Neural progenitor cell (in vitro differentiated cells): ENCODE measurements around the gene UFC1. TPM values are rescaled to one million over a fixed set of nuclear protein-coding genes. Genes with fewer than 3 reads are reported as not detected.
A peak's percentile ranks its signal among the peaks of the same experiment; 100 is the strongest.

Experiments used
- DNase-seq: peaks from one replicate; pipeline ENCODE4 v3.0.0-alpha.2; 2016; ENCODE audit warnings: low spot score
- H2AFZ ChIP-seq: fragments of 200-600 bp; sonication (generic); replicated peaks from 2 replicates; pipeline ENCODE4 v1.6.1; 2016; ENCODE audit warnings: antibody characterized with exemption
- H3F3A ChIP-seq: fragments of 200-600 bp; sonication (generic); 2 replicates; pipeline ENCODE4 v1.6.1; 2016; ENCODE audit warnings: antibody characterized with exemption, low read depth
- H3K27ac ChIP-seq: fragments of 200-600 bp; sonication (generic); 2 replicates; pipeline ENCODE4 v1.5.1; 2016; ENCODE audit warnings: mild to moderate bottlenecking
- H3K27me3 ChIP-seq: fragments of 200-600 bp; sonication (generic); 2 replicates; pipeline ENCODE4 v1.6.1; 2016; ENCODE audit warnings: mild to moderate bottlenecking, moderate library complexity
- H3K36me3 ChIP-seq: fragments of 200-600 bp; sonication (generic); 2 replicates; pipeline ENCODE4 v1.5.1; 2016
- H3K4me1 ChIP-seq: fragments of 200-600 bp; sonication (generic); 2 replicates; pipeline ENCODE4 v1.6.1; 2016; ENCODE audit warnings: mixed run types
- H3K4me2 ChIP-seq: fragments of 200-600 bp; sonication (generic); 2 replicates; pipeline ENCODE4 v1.6.1; 2016
- H3K4me3 ChIP-seq: fragments of 200-600 bp; sonication (generic); 2 replicates; pipeline ENCODE4 v1.5.1; 2016
- H3K79me2 ChIP-seq: fragments of 200-600 bp; sonication (generic); 2 replicates; pipeline ENCODE4 v1.6.1; 2016; ENCODE audit warnings: low read depth
- H3K9ac ChIP-seq: fragments of 200-600 bp; sonication (generic); 2 replicates; pipeline ENCODE4 v1.6.1; 2016
- H3K9me3 ChIP-seq: fragments of 200-600 bp; sonication (generic); 2 replicates; pipeline ENCODE4 v1.5.1; 2016; ENCODE audit warnings: low read depth
- H4K20me1 ChIP-seq: fragments of 200-600 bp; sonication (generic); 2 replicates; pipeline ENCODE4 v1.6.1; 2016; ENCODE audit warnings: low read depth
- H3K27ac Mint-ChIP-seq: 3 replicates; pipeline ENCODE4 v1.8.0; 2021; ENCODE audit warnings: mixed read lengths
- H3K27me3 Mint-ChIP-seq: 2 replicates; pipeline ENCODE4 v1.8.0; 2022; ENCODE audit warnings: low read depth, mild to moderate bottlenecking, inconsistent platforms, moderate library complexity, mixed read lengths; ENCODE audit not compliant: insufficient read depth
- H3K36me3 Mint-ChIP-seq: 3 replicates; pipeline ENCODE4 v1.8.0; 2021; ENCODE audit warnings: mixed read lengths
- H3K4me1 Mint-ChIP-seq: 3 replicates; pipeline ENCODE4 v1.8.0; 2021; ENCODE audit warnings: mixed read lengths
- H3K4me3 Mint-ChIP-seq: 3 replicates; pipeline ENCODE4 v1.8.0; 2021; ENCODE audit warnings: mild to moderate bottlenecking, moderate library complexity, mixed read lengths
- H3K9me3 Mint-ChIP-seq: 3 replicates; pipeline ENCODE4 v1.8.0; 2020; ENCODE audit warnings: mixed read lengths
- CTCF ChIP-seq: fragments of 200-600 bp; sonication (generic); IDR thresholded peaks from 2 replicates; pipeline ENCODE4 v1.5.1; 2017; ENCODE audit warnings: antibody characterized with exemption, mild to moderate bottlenecking
- EZH2 ChIP-seq: fragments of 200-600 bp; sonication (generic); IDR thresholded peaks from 2 replicates; pipeline ENCODE4 v1.6.1; 2017; ENCODE audit warnings: antibody characterized with exemption, mild to moderate bottlenecking, moderate library complexity
- EZH2phosphoT487 ChIP-seq: fragments of 200-600 bp; sonication (generic); IDR thresholded peaks from 2 replicates; pipeline ENCODE4 v1.6.1; 2017; ENCODE audit warnings: antibody characterized with exemption
- total RNA-seq: library from RNA; depleted of rRNA; stranded (reverse); fragments of >200 nt; gene quantifications from 2 replicates; pipeline ENCODE4 v1.2.3, GENCODE V29; 2015; ENCODE audit warnings: low replicate concordance

Gene UFC1
- total RNA-seq, 1 donor from 2014 or later, result 114 TPM

GRCh38 chr1:161192476-161193465 is 39.0 kb downstream of the UFC1 start:
- H3K9me3 ChIP-seq, result no peaks in the 10 kb centered on the region
- H3K27me3 ChIP-seq, result no peaks in the 10 kb centered on the region
- H3K9ac ChIP-seq, result no peak overlapping the region
- Mint-ChIP-seq H3K27ac (peak overlapping the region; percentile 72), H3K27me3 (peaks cover 18% of the 10 kb centered on the region), H3K4me3 (no peak overlapping the region), H3K4me1 (peaks cover 25% of the 10 kb centered on the region), H3K36me3 (no peaks in the 10 kb centered on the region), H3K9me3 (no peaks in the 10 kb centered on the region)
- H2AFZ ChIP-seq, result peak overlapping the region; percentile 35
- DNase-seq, result peak; percentile 81
- H3K4me2 ChIP-seq, result no peak overlapping the region
- peaks cover 17% of the 10 kb centered on the region for H3K4me1 ChIP-seq
- no peaks in the 10 kb centered on the region for H4K20me1 ChIP-seq
- TF ChIP-seq CTCF, result peak; percentile 88
- no peak for TF ChIP-seq EZH2phosphoT487
- no peak overlapping the region for H3K4me3 ChIP-seq
- H3K79me2 ChIP-seq, result no peaks in the 10 kb centered on the region
- no peaks in the 10 kb centered on the region for H3K36me3 ChIP-seq
- peaks cover 5% of the 10 kb centered on the region for H3F3A ChIP-seq
- H3K27ac ChIP-seq, result no peak overlapping the region

GRCh38 chr1:161193561-161194235 is 39.9 kb downstream of the UFC1 start:
- H3K4me1 Mint-ChIP-seq, result peaks cover 35% of the 10 kb centered on the region
- no peak for DNase-seq
- H3K27me3 Mint-ChIP-seq, result peaks cover 15% of the 10 kb centered on the region
- H3K27ac ChIP-seq, result no peak overlapping the region
- no peaks in the 10 kb centered on the region for H3K36me3 ChIP-seq
- peaks cover 14% of the 10 kb centered on the region for H3F3A ChIP-seq
- H3K36me3 Mint-ChIP-seq, result no peaks in the 10 kb centered on the region
- H2AFZ ChIP-seq, result no peak overlapping the region
- no peak overlapping the region for H3K4me2 ChIP-seq
- H3K27me3 ChIP-seq, result no peaks in the 10 kb centered on the region
- no peak overlapping the region for H3K9ac ChIP-seq
- H3K4me1 ChIP-seq, result peaks cover 26% of the 10 kb centered on the region
- H3K4me3 Mint-ChIP-seq, result no peak overlapping the region
- H3K27ac Mint-ChIP-seq, result no peak overlapping the region
- TF ChIP-seq CTCF (no peak), EZH2 (no peak), EZH2phosphoT487 (no peak)
- H3K79me2 ChIP-seq, result no peaks in the 10 kb centered on the region
- no peaks in the 10 kb centered on the region for H3K9me3 Mint-ChIP-seq
- no peak overlapping the region for H3K4me3 ChIP-seq
- H3K9me3 ChIP-seq, result no peaks in the 10 kb centered on the region
- H4K20me1 ChIP-seq, result no peaks in the 10 kb centered on the region

DNA sequence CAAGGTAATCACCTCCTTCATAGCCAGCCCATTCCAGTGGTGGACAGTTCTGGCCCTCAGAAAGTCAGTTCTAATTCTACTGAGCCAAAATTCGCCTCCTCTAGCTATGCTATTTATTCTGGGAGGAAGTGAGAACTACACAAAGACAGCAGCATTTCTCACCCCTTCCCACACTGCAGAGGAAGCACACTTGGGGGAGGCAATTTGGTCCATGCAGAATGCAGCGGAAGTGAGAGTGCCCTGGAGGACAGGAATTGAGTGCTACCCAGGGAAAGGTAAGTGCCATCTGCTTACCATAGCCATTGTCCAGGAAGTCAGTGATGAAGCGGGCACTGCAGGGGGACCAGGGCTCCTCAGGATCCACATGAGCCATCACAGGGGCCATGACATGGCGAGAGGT is 41.4 kb downstream of the UFC1 start:
- Histone ChIP-seq H2AFZ (no peak overlapping the region), H3K9me3 (no peaks in the 10 kb centered on the region), H3K27ac (no peak overlapping the region), H3K27me3 (no peaks in the 10 kb centered on the region), H3K4me1 (peaks cover 41% of the 10 kb centered on the region), H3K79me2 (no peaks in the 10 kb centered on the region), H3K36me3 (no peaks in the 10 kb centered on the region), H3F3A (peaks cover 27% of the 10 kb centered on the region), H4K20me1 (no peaks in the 10 kb centered on the region), H3K4me3 (no peak overlapping the region), H3K9ac (no peak overlapping the region), H3K4me2 (no peak overlapping the region)
- Mint-ChIP-seq H3K27ac (no peak overlapping the region), H3K4me3 (no peak overlapping the region), H3K27me3 (peaks cover 8% of the 10 kb centered on the region), H3K4me1 (peaks cover 48% of the 10 kb centered on the region), H3K9me3 (no peaks in the 10 kb centered on the region), H3K36me3 (no peaks in the 10 kb centered on the region)
- no peak for DNase-seq
- TF ChIP-seq EZH2 (no peak), EZH2phosphoT487 (no peak), CTCF (no peak)
